HG03432 (cell line): ENCODE data around the gene ZCCHC12.

ENCODE experiments used
- ATAC-seq: cut with Tn5 transposase; IDR thresholded peaks from one replicate; pipeline ENCODE4 v1.9.1; 2021; ENCODE audit warnings: mild to moderate bottlenecking, moderate library complexity; ENCODE audit not compliant: unreplicated experiment

ZCCHC12 gene

DNA sequence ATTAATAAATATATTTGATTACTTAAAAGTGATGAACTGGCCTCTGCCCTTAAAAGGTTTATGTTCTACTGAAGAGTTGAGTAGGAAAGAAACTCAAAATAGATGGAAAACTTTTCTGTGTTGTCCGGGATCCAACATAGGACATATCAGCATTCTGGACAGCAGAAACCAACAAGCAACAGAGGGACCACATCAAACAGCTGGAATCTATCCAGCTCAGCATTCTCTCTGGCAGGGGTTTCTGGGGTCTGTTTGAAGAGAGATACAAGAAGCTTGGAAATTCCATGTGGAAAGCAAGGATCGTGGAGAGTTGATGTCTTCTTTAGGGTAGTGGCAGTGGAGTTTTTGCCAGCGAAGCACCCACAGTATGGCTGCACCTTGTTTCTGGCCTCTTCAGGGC, 43.6 kb downstream of the ZCCHC12 start:
- ATAC-seq = no peak

DNA sequence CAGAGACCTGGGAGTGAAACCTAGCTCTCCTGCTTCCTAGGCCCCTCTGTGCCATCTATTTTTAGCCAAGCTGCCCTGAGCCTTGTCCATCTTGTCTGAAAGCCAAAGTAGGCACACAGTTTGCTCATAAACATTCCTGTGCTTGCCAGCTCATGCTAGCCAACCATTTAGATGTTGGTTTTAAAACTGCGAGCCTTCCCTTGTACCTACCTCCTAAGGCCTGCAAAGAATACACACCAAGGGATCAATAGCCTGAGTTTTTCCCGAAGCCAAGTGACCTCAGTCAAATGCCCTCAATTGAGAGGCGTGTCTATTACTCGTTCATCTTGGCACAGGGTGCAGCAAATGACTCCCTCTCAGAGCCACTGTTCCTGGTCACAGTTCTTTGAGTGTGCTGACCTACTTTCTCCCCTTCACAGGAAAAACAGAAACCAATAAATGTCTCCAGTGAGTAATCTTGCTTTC, 48.5 kb downstream of the ZCCHC12 start:
- no peak for ATAC-seq
